HEK293 (cell line): ENCODE measurements around the gene RGR.

ENCODE experiments used
- CTCF ChIP-seq: fragments of 450-650 bp; formaldehyde crosslinking; IDR thresholded peaks from 2 replicates; pipeline ENCODE4 v1.5.1; 2016; ENCODE audit warnings: missing biosample characterization, missing genetic modification characterization
- PBX3 ChIP-seq: sonication (generic); formaldehyde crosslinking; IDR thresholded peaks from 2 replicates; pipeline ENCODE4 v1.8.1; 2022; ENCODE audit warnings: mild to moderate bottlenecking, moderate library complexity, missing genetic modification reagents
- ZFP3 ChIP-seq: fragments of 450-650 bp; formaldehyde crosslinking; IDR thresholded peaks from 2 replicates; pipeline ENCODE4 v1.5.1; 2016; ENCODE audit warnings: low read depth, missing biosample characterization, missing genetic modification characterization
- ZNF138 ChIP-seq: fragments of 450-650 bp; formaldehyde crosslinking; IDR thresholded peaks from 2 replicates; pipeline ENCODE4 v1.5.1; 2016; ENCODE audit warnings: missing biosample characterization, missing genetic modification characterization, borderline replicate concordance
- ZNF561 ChIP-seq: fragments of 450-650 bp; IDR thresholded peaks from 2 replicates; pipeline ENCODE4 v1.5.1; 2018; ENCODE audit warnings: missing biosample characterization, missing genetic modification characterization, borderline replicate concordance
- ZNF660 ChIP-seq: fragments of 450-650 bp; IDR thresholded peaks from 2 replicates; pipeline ENCODE4 v1.5.1; 2018; ENCODE audit warnings: missing biosample characterization, mild to moderate bottlenecking, missing genetic modification characterization

DNA sequence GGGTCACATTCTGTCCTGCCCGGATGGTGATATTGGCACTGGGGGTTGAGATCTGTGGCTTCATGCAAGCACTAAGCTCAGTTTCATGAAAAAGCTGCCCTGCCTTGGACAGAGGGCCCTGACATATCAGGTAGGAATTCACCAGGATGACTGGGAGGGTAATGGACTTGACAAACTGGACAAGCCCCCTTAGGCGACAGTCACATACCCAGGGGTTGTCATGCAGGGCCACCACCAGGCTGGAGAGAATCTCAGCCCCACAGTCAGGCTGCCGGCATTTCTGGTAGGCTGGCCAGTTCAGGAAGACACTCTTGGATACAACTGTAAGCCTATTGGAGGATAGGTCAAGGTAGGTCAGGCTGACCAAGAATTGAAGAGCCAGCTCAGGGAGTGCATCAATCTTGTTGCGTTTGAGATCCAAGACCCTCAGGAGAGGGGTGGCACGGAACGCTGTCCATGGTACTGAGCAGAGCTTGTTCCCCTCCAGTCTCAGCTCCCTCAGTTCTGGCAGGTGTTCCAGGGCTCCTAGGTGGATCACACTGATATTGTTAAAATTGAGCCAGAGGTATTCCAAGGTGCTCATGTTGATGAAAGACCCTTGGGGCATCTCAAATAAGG, 20.3 kb upstream of the RGR start:
- TF ChIP-seq PBX3 (CRISPR knock-in tag) (no peak), ZFP3 (tag by site-specific recombination) (no peak), CTCF (tag by site-specific recombination) (no peak), ZNF138 (no peak), ZNF660 (tag by site-specific recombination) (no peak), ZNF561 (no peak)
